Pancreas (tissue), 10 donors: Measurements from ENCODE around the gene GOLGA7B. TPM values are rescaled to one million over a fixed set of nuclear protein-coding genes. Genes with fewer than 3 reads are reported as not detected.

Source experiments
- ATAC-seq, 4 donors: fragments of 200-7000 bp; cut with Tn5 transposase; one replicate each; pipeline versions ENCODE4 v1.8.0 to v1.9.1; 2020; ENCODE audit warnings: mild to moderate bottlenecking in 4 of 4, moderate library complexity in 4 of 4
- DNase-seq, 6 donors: peaks; one replicate each; pipeline ENCODE4 v3.0.0-alpha.2; 2020
- FAIRE-seq: peaks from 2 replicates; lab custom pipeline; 2012; peaks lifted over from hg19 to GRCh38; lab: Jason Lieb, UNC
- H3K27ac ChIP-seq, 4 donors: fragments of 200-600 bp; sonication (generic); 1 replicate in 3 of 4; 2 replicates in 1 of 4; pipeline versions ENCODE4 v1.5.0 to v1.8.0; 2020
- H3K27me3 ChIP-seq, 4 donors: fragments of 200-600 bp; one replicate each; pipeline ENCODE4 v1.8.0; 2021
- H3K36me3 ChIP-seq, 3 donors: fragments of 200-600 bp; sonication (generic) in 1 of 3; one replicate each; pipeline versions ENCODE4 v1.5.0 to v1.8.0; 2020 to 2021
- H3K4me1 ChIP-seq, 3 donors: fragments of 200-600 bp; one replicate each; pipeline ENCODE4 v1.8.0; 2021
- H3K4me3 ChIP-seq, 4 donors: fragments of 200-600 bp; sonication (generic) in 2 of 4; one replicate each; pipeline versions ENCODE4 v1.5.0 to v1.8.0; 2020 to 2021
- H3K9me3 ChIP-seq, 4 donors: fragments of 200-600 bp; one replicate each; pipeline ENCODE4 v1.8.0; 2021
- CTCF ChIP-seq, 4 donors: fragments of 200-600 bp; sonication (generic) in 3 of 4; IDR thresholded peaks; one replicate each; pipeline versions ENCODE4 v1.5.0 to v1.8.0; 2021; ENCODE audit warnings: antibody characterized with exemption in 4 of 4
- WGBS, 2 donors: extraction: QIAGEN DNeasy Blood & Tissue Kit; methylation state at CpG; one replicate each; pipeline ENCODE4 v1.1.7; 2013; 5-methylcytosine and 5-hydroxymethylcytosine counted together
- intact Hi-C, 3 donors: fragments of 100-400 bp; cut with DNase I; formaldehyde crosslinking; loops; one replicate each; pipeline versions ENCODE4 v1.11.1 to v1.14.2; 2022
- polyA plus RNA-seq, 2 donors: library from polyadenylated mRNA; stranded (reverse); fragments of 200-250 nt; gene quantifications; one replicate each; pipeline ENCODE4 v1.2.3, GENCODE V29; 2013
- total RNA-seq, 6 donors: library from RNA; stranded (reverse); fragmentation: NEBNext Ultra II Directional in 4 of 6; extraction: Animal tissue kit (Norgen Biotek cat#: 25700) in 4 of 6; gene quantifications; one replicate each; pipeline versions ENCODE4 v1.2.1 to v1.2.4, GENCODE V29; 2021 to 2023
- donor health status: healthy with polysubstance abuse.
- donor health status: DM: no; HTN: no; CAD: no; lungs with moderate emphysema.
- donor health status: DM: no; HTN: no; CAD: no.
- donor health status: control.
- donor health status: control.
- donor health status: Bipolar disorder and iron deficiency.
- donor health status: DM: yes; HTN: yes; CAD: no.
- donor health status: DM: no; HTN: no; CAD: no.
- donor health status: DM: no; HTN: no; CAD: no.
- donor health status: DM: yes; HTN: yes; CAD: no.

Gene GOLGA7B
- total and polyA plus RNA-seq, 8 donors, result 2.0 to 38.7 (median 4.8) TPM

- intact Hi-C loops, result no loop called here
- H3K4me1 ChIP-seq, result peaks cover 0 to 4% (median 3%) of the 10 kb centered on the region in 3 donors
- DNase-seq (no peak), FAIRE-seq (no peak), ATAC-seq (no peak)
- no peaks in the 10 kb centered on the region for H3K27me3 ChIP-seq
- no peaks in the 10 kb centered on the region for H3K36me3 ChIP-seq
- H3K27ac ChIP-seq, result no peak overlapping the region
- no peak for TF ChIP-seq CTCF (IDR thresholded peaks at IDR 0.05)
- 92 to 95% methylated on average over 3 of the region's 3 CpGs for WGBS, 2 donors
- no peak overlapping the region for H3K4me3 ChIP-seq
- H3K9me3 ChIP-seq, result no peaks in the 10 kb centered on the region
These were observed 5.1 kb downstream of the GOLGA7B start for GRCh38 chr10:97854743-97855142.

- Histone ChIP-seq H3K36me3 (no peaks in the 10 kb centered on the region), H3K9me3 (no peaks in the 10 kb centered on the region), H3K4me1 (peaks cover 0 to 11% (median 5%) of the 10 kb centered on the region in 3 donors), H3K27me3 (no peaks in the 10 kb centered on the region), H3K4me3 (no peak overlapping the region), H3K27ac (no peak overlapping the region)
- 88 to 95% methylated on average over 1 of the region's 1 CpG for WGBS, 2 donors
- FAIRE-seq (no peak), DNase-seq (no peak), ATAC-seq (peak in 3 of 4 donors; percentile 6 to 68 (median 13))
- intact Hi-C loops, result no loop called here
- TF ChIP-seq CTCF (IDR thresholded peaks at IDR 0.05), result no peak
These were observed 8.4 kb downstream of the GOLGA7B start for GRCh38 chr10:97858001-97858439.

- Histone ChIP-seq H3K27ac (peak overlapping the region in 1 of 4 donors; percentile 33), H3K9me3 (no peaks in the 10 kb centered on the region), H3K36me3 (no peaks in the 10 kb centered on the region), H3K4me3 (no peak overlapping the region), H3K4me1 (peaks cover 0 to 11% (median 5%) of the 10 kb centered on the region in 3 donors), H3K27me3 (no peaks in the 10 kb centered on the region)
- FAIRE-seq, result no peak
- no peak for TF ChIP-seq CTCF (IDR thresholded peaks at IDR 0.05)
- DNase-seq, result peak in 1 of 6 donors; percentile 37
- ATAC-seq, result peak; percentile 59 to 93 (median 78)
- 76 to 78% methylated on average over 3 of the region's 3 CpGs for WGBS, 2 donors
- intact Hi-C loops, result loop anchor here in 1 of 3 donors (10.0 kb wide), 1 partner anchor 66 kb away; no protein-coding TSS in a partner anchor
These were observed 11.6 kb downstream of the GOLGA7B start for GRCh38 chr10:97861097-97861750.

- intact Hi-C loops, result loop anchor here in 1 of 3 donors (10.0 kb wide), 1 partner anchor 67 kb away; no protein-coding TSS in a partner anchor
- H3K27me3 ChIP-seq, result no peaks in the 10 kb centered on the region
- peak overlapping the region in 1 of 4 donors; percentile 33 for H3K27ac ChIP-seq
- WGBS, 2 donors, result 6 to 9% methylated on average over 1 of the region's 1 CpG
- H3K9me3 ChIP-seq, result no peaks in the 10 kb centered on the region
- no peak overlapping the region for H3K4me3 ChIP-seq
- no peaks in the 10 kb centered on the region for H3K36me3 ChIP-seq
- ATAC-seq (peak; percentile 62 to 86 (median 82)), DNase-seq (no peak), FAIRE-seq (no peak)
- H3K4me1 ChIP-seq, result peaks cover 0 to 11% (median 5%) of the 10 kb centered on the region in 3 donors
- TF ChIP-seq CTCF (IDR thresholded peaks at IDR 0.05), result no peak
These were observed 12.3 kb downstream of the GOLGA7B start for GRCh38 chr10:97861924-97862323.

GRCh38 chr10:97863808-97864207, 14.2 kb downstream of the GOLGA7B start:
- Histone ChIP-seq H3K27me3 (no peaks in the 10 kb centered on the region), H3K36me3 (no peaks in the 10 kb centered on the region), H3K4me1 (peaks cover under 1 to 13% (median 5%) of the 10 kb centered on the region in 3 donors), H3K4me3 (no peak overlapping the region), H3K9me3 (no peaks in the 10 kb centered on the region), H3K27ac (no peak overlapping the region)
- 90 to 95% methylated on average over 11 of the region's 11 CpGs for WGBS, 2 donors
- intact Hi-C loops, result loop anchor here in 1 of 3 donors (10.0 kb wide), 1 partner anchor 69 kb away; no protein-coding TSS in a partner anchor
- FAIRE-seq (no peak), DNase-seq (no peak), ATAC-seq (no peak)
- TF ChIP-seq CTCF (IDR thresholded peaks at IDR 0.05), result no peak
